ENCODE data around the gene VPS35L. TPM values are rescaled to one million over a fixed set of nuclear protein-coding genes. Genes with fewer than 3 reads are reported as not detected.

VPS35L gene
- polyA plus RNA-seq, 4 donors, result 15.1 to 53.4 (median 27.2) TPM

DNA sequence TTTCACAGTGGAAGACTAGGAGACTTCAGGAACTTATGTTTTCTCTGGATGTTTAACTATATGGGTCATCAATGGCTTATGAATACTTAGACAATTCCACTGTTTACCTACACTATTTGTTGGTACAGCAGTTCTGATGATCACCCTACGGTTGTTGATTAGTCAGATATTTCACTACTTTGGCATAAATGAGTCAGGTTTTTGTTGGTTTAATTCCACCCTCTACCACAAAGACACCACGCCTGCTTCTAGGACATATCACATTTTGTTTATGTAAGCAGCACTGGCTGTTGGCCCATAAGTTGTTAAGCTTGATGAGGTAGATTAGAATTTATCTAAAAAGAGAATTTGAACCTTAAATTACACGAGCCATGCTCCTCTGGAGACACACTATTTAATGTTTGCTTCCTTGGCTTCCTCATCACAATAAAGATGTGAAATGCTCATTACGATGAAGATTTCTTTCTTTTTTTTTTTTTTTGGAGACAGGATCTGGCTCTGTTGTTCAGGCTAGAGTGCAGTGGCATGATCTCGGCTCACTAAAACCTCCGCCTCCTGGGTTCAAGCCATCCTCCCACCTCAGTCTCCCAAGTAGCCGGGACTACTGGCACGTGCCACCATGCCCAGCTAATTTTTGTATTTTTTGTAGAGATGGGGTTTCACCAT is 37.9 kb upstream of the VPS35L start:
- H3K27me3 ChIP-seq (ENCODE audit: control insufficient read depth in 3 of 3, insufficient read depth in 3 of 3, low read length in 3 of 3), result no peaks in the 10 kb centered on the region
- DNase-seq (peak in 1 of 2 donors; percentile 67), FAIRE-seq (no peak)
- peak overlapping the region in 1 of 3 donors; percentile 85 for H3K27ac ChIP-seq (ENCODE audit: low read depth in 1 of 3, low read length in 2 of 3)
- peaks cover 0 to 11% (median 2%) of the 10 kb centered on the region in 3 donors for H3K36me3 ChIP-seq (ENCODE audit: control insufficient read depth in 3 of 3, insufficient read depth in 2 of 3, low read depth in 1 of 3, low read length in 3 of 3)
- no peak overlapping the region for H3K4me3 ChIP-seq (ENCODE audit: low read depth in 1 of 3, low read length in 3 of 3)
- H3K9me3 ChIP-seq (ENCODE audit: control insufficient read depth in 2 of 2, insufficient read depth in 1 of 2, low read depth in 1 of 2, low read length in 1 of 2), result no peaks in the 10 kb centered on the region
- WGBS, 3 donors, result 51 to 66% (median 60%) methylated on average over 8 of the region's 8 CpGs
- H3K4me1 ChIP-seq (ENCODE audit: control insufficient read depth in 3 of 3, insufficient read depth in 2 of 3, low read depth in 1 of 3, low read length in 2 of 3), result peaks cover 6 to 46% (median 12%) of the 10 kb centered on the region in 3 donors

DNA sequence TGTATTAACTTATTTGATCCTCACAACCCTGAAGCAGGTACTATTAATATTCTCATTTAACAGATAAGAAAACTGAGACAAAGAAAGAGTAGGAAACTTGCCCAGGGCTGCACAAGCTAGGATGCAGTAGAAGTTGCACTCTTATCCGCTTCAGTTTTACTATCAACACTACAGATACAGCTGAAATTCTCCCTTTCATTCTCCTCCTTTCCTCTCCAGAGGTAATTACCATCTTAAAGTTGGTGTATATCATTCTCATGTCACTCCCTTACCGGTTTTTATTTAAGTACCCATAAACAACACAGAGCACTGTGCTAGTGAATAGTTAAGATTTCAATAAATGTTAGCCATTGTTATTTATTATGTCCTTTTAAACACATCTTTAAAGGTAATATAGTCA is 37.1 kb upstream of the VPS35L start:
- no peak overlapping the region for H3K4me3 ChIP-seq (ENCODE audit: low read depth in 1 of 3, low read length in 3 of 3)
- peaks cover 0 to 11% (median 2%) of the 10 kb centered on the region in 3 donors for H3K36me3 ChIP-seq (ENCODE audit: control insufficient read depth in 3 of 3, insufficient read depth in 2 of 3, low read depth in 1 of 3, low read length in 3 of 3)
- FAIRE-seq (no peak), DNase-seq (no peak)
- peaks cover 6 to 49% (median 12%) of the 10 kb centered on the region in 3 donors for H3K4me1 ChIP-seq (ENCODE audit: control insufficient read depth in 3 of 3, insufficient read depth in 2 of 3, low read depth in 1 of 3, low read length in 2 of 3)
- H3K27me3 ChIP-seq (ENCODE audit: control insufficient read depth in 3 of 3, insufficient read depth in 3 of 3, low read length in 3 of 3), result no peaks in the 10 kb centered on the region
- H3K9me3 ChIP-seq (ENCODE audit: control insufficient read depth in 2 of 2, insufficient read depth in 1 of 2, low read depth in 1 of 2, low read length in 1 of 2), result no peaks in the 10 kb centered on the region
- 46 to 67% (median 46%) methylated on average over 2 of the region's 2 CpGs for WGBS, 3 donors
- no peak overlapping the region for H3K27ac ChIP-seq (ENCODE audit: low read depth in 1 of 3, low read length in 2 of 3)

DNA sequence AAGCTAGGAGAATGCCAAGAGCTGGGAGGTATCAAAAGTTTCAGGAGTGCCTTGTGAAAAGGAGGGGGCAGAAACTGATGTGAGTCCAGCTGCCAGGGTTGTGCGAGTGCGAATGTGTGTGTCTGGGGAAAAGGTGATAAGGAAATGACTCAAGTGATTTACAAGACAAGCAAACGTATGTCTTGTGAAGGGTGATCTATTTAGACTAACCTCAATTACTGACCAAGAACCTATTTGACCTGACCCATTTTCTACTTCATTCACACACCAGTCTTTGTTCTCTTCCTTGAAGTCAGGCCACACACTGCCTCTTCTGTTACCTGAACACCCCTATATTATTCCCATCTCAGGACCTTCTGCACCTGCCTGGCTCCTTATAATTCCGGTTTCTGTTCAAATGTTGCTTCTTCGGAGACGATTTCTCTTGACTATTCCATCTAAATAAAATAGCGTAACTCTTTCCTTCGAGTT is 34.6 kb upstream of the VPS35L start:
- H3K27me3 ChIP-seq (ENCODE audit: control insufficient read depth in 3 of 3, insufficient read depth in 3 of 3, low read length in 3 of 3), result no peaks in the 10 kb centered on the region
- peaks cover 10 to 36% (median 11%) of the 10 kb centered on the region in 3 donors for H3K4me1 ChIP-seq (ENCODE audit: control insufficient read depth in 3 of 3, insufficient read depth in 2 of 3, low read depth in 1 of 3, low read length in 2 of 3)
- 1 to 5% (median 5%) methylated on average over 8 of the region's 8 CpGs for WGBS, 3 donors
- FAIRE-seq (no peak), DNase-seq (peak; percentile 81 to 82)
- H3K9me3 ChIP-seq (ENCODE audit: control insufficient read depth in 2 of 2, insufficient read depth in 1 of 2, low read depth in 1 of 2, low read length in 1 of 2), result no peaks in the 10 kb centered on the region
- H3K27ac ChIP-seq (ENCODE audit: low read depth in 1 of 3, low read length in 2 of 3), result peak overlapping the region; percentile 89 to 97 (median 96)
- peak overlapping the region; percentile 79 to 93 (median 82) for H3K4me3 ChIP-seq (ENCODE audit: low read depth in 1 of 3, low read length in 3 of 3)
- peaks cover 0 to 11% (median 2%) of the 10 kb centered on the region in 3 donors for H3K36me3 ChIP-seq (ENCODE audit: control insufficient read depth in 3 of 3, insufficient read depth in 2 of 3, low read depth in 1 of 3, low read length in 3 of 3)

DNA sequence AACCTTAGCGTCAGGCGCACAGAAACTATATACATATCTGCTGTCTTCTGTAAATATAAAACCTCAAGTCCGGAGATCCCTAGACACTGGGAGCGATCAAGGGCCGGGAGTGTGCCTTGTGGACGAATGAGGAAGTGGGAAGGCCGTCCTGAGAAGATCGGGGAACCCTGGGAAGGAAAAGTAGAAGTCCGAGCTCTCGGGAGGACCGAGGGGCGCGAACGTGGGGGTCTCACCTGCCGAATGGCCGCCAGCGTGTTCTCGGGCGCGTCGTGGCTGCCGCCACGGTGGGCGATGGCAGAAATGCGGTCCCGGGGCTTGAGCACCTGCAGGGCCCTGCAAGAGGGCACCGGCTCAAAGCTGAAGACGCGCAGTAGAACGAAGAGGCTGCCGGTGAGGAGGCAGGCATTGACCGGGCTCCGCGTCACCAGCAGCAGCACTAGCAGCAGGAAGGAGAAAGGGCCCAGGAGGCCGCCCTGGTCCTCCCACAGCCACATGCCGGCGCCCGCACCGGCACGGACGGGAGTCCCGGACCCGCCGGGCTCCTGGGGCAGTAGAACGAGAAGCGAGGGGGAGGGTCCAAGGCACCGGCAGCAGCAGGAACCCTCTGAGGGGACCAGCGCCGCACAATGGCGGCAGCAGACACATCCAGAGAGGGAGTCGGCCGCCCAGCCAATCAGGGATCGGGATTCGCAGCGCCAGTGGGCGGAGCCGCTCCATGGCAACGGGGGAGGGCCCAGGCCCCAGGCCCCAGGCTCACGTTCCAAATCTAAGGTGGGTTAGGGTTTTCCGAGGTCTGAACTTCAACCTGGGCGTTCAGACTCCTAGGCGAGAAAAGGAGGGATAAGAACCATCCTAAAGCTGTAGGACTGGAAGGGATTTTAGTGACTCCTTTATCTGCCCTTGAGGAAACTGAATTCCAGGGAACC is 33.8 kb upstream of the VPS35L start, which contains the start of gene GDE1:
TSS of gene GDE1 (minus strand) at position 628 of the 926 bp plus-strand sequence. CDS start at position 494, 134 bp downstream.
- no peak for FAIRE-seq
- H3K27ac ChIP-seq (ENCODE audit: low read depth in 1 of 3, low read length in 2 of 3), result peak within 1 kb of the TSS; percentile 89 to 97 (median 96)
- H3K36me3 ChIP-seq (ENCODE audit: control insufficient read depth in 3 of 3, insufficient read depth in 2 of 3, low read depth in 1 of 3, low read length in 3 of 3), result peaks cover 0 to 11% (median 2%) of the 10 kb centered on the region in 3 donors
- peak within 1 kb of the TSS; percentile 79 to 93 (median 82) for H3K4me3 ChIP-seq (ENCODE audit: low read depth in 1 of 3, low read length in 3 of 3)
- 0 to 1% (median 0%) methylated on average over 56 to 62 of the region's 62 CpGs for WGBS, 3 donors
- no peaks in the 10 kb centered on the region for H3K9me3 ChIP-seq (ENCODE audit: control insufficient read depth in 2 of 2, insufficient read depth in 1 of 2, low read depth in 1 of 2, low read length in 1 of 2)
- peak; percentile 93 to 96 for DNase-seq
- H3K4me1 ChIP-seq (ENCODE audit: control insufficient read depth in 3 of 3, insufficient read depth in 2 of 3, low read depth in 1 of 3, low read length in 2 of 3), result peaks cover 9 to 28% (median 11%) of the 10 kb centered on the region in 3 donors
- H3K27me3 ChIP-seq (ENCODE audit: control insufficient read depth in 3 of 3, insufficient read depth in 3 of 3, low read length in 3 of 3), result no peaks in the 10 kb centered on the region

DNA sequence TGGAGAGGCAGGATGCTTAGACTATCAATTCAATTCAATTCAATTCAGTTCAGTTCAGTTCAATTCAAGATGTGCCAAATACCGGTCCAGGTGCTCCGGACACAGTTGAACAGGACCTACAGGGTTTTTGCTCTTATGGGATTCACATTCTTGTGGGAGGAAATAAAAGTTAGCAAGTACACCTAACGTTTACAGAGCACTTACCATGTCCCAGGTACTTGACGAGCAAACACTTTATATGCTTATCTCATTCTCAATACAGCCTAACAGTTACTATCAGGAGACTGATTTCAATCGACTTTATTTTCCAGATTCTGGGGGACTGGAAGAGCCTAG is 33.1 kb upstream of the VPS35L start:
- H3K4me3 ChIP-seq (ENCODE audit: low read depth in 1 of 3, low read length in 3 of 3), result peak overlapping the region in 1 of 3 donors; percentile 82
- FAIRE-seq (no peak), DNase-seq (no peak)
- H3K36me3 ChIP-seq (ENCODE audit: control insufficient read depth in 3 of 3, insufficient read depth in 2 of 3, low read depth in 1 of 3, low read length in 3 of 3), result peaks cover 0 to 11% (median 0%) of the 10 kb centered on the region in 3 donors
- H3K27ac ChIP-seq (ENCODE audit: low read depth in 1 of 3, low read length in 2 of 3), result peak overlapping the region in 2 of 3 donors; percentile 96 to 97
- 11 to 32% (median 30%) methylated on average over 5 of the region's 5 CpGs for WGBS, 3 donors
- H3K4me1 ChIP-seq (ENCODE audit: control insufficient read depth in 3 of 3, insufficient read depth in 2 of 3, low read depth in 1 of 3, low read length in 2 of 3), result peaks cover 5 to 24% (median 11%) of the 10 kb centered on the region in 3 donors
- no peaks in the 10 kb centered on the region for H3K9me3 ChIP-seq (ENCODE audit: control insufficient read depth in 2 of 2, insufficient read depth in 1 of 2, low read depth in 1 of 2, low read length in 1 of 2)
- no peaks in the 10 kb centered on the region for H3K27me3 ChIP-seq (ENCODE audit: control insufficient read depth in 3 of 3, insufficient read depth in 3 of 3, low read length in 3 of 3)

DNA sequence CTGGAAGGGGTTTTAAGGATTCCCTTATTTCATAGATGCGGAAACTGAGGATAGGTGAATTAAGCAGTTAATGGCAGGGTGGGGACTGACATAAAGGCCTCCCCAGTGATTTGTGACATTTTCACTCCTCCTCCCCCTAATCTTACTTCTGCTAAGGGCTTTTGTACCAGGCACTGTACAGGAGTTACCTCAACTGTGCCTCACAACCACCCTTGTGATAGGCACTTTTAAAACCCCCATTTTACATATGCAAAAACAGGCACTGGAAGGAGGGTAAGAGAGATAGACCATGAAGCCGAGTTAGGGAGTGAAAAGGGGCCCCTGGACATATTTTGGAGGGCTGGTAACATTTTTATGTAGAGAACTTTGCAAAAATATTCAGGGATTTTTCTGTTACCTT is 32.7 kb upstream of the VPS35L start:
- no peak for FAIRE-seq
- 90 to 91% (median 90%) methylated on average over 2 of the region's 2 CpGs for WGBS, 3 donors
- no peaks in the 10 kb centered on the region for H3K27me3 ChIP-seq (ENCODE audit: control insufficient read depth in 3 of 3, insufficient read depth in 3 of 3, low read length in 3 of 3)
- peak overlapping the region in 1 of 3 donors; percentile 97 for H3K27ac ChIP-seq (ENCODE audit: low read depth in 1 of 3, low read length in 2 of 3)
- no peaks in the 10 kb centered on the region for H3K9me3 ChIP-seq (ENCODE audit: control insufficient read depth in 2 of 2, insufficient read depth in 1 of 2, low read depth in 1 of 2, low read length in 1 of 2)
- no peak overlapping the region for H3K4me3 ChIP-seq (ENCODE audit: low read depth in 1 of 3, low read length in 3 of 3)
- DNase-seq, result no peak
- peaks cover 5 to 24% (median 11%) of the 10 kb centered on the region in 3 donors for H3K4me1 ChIP-seq (ENCODE audit: control insufficient read depth in 3 of 3, insufficient read depth in 2 of 3, low read depth in 1 of 3, low read length in 2 of 3)
- H3K36me3 ChIP-seq (ENCODE audit: control insufficient read depth in 3 of 3, insufficient read depth in 2 of 3, low read depth in 1 of 3, low read length in 3 of 3), result peaks cover 0 to 11% (median 0%) of the 10 kb centered on the region in 3 donors

DNA sequence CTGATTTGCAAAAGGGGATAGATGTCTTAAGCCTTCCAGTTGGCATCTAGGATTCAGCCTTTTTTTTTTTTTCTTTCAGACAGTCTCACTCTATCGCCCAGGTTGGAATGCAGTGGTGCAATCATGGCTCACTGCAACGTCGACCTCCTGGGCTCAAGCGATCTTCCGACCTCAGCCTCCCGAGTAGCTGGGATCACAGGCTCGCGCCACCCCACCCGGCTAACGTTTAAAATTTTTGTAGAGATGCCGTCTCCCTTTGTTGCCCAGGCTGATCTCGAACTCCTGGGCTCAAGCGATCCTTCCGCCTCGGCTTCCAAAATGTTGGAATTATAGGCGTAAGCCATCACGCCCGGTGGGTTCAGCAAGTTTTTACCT is 32.3 kb upstream of the VPS35L start:
- H3K4me1 ChIP-seq (ENCODE audit: control insufficient read depth in 3 of 3, insufficient read depth in 2 of 3, low read depth in 1 of 3, low read length in 2 of 3), result peaks cover 5 to 24% (median 11%) of the 10 kb centered on the region in 3 donors
- H3K27me3 ChIP-seq (ENCODE audit: control insufficient read depth in 3 of 3, insufficient read depth in 3 of 3, low read length in 3 of 3), result no peaks in the 10 kb centered on the region
- H3K27ac ChIP-seq (ENCODE audit: low read depth in 1 of 3, low read length in 2 of 3), result no peak overlapping the region
- H3K9me3 ChIP-seq (ENCODE audit: control insufficient read depth in 2 of 2, insufficient read depth in 1 of 2, low read depth in 1 of 2, low read length in 1 of 2), result no peaks in the 10 kb centered on the region
- FAIRE-seq (no peak), DNase-seq (peak in 1 of 2 donors; percentile 16)
- H3K4me3 ChIP-seq (ENCODE audit: low read depth in 1 of 3, low read length in 3 of 3), result no peak overlapping the region
- 69 to 75% (median 71%) methylated on average over 18 of the region's 18 CpGs for WGBS, 3 donors
- H3K36me3 ChIP-seq (ENCODE audit: control insufficient read depth in 3 of 3, insufficient read depth in 2 of 3, low read depth in 1 of 3, low read length in 3 of 3), result peaks cover 0 to 11% (median 0%) of the 10 kb centered on the region in 3 donors
